ENCODE measurements around the gene PPP2R2C.

- TF ChIP-seq CTCF (IDR thresholded peaks at IDR 0.05) (no peak), POLR2A (IDR thresholded peaks at IDR 0.05) (no peak)
These were observed 30.7 kb downstream of the PPP2R2C start for GRCh38 chr4:6441758-6442157.

All from prostate gland (tissue), 2 donors.